Colon (tissue), 2 donors: ENCODE results near the gene PARP14.

ENCODE experiments used
- FAIRE-seq: peaks from 2 replicates; lab custom pipeline; 2012; peaks lifted over from hg19 to GRCh38; lab: Jason Lieb, UNC
- donor health status: control.
- donor health status: control.

Gene PARP14

GRCh38 chr3:122773944-122774509 is 93.4 kb downstream of the PARP14 start:
- no peak for FAIRE-seq

DNA sequence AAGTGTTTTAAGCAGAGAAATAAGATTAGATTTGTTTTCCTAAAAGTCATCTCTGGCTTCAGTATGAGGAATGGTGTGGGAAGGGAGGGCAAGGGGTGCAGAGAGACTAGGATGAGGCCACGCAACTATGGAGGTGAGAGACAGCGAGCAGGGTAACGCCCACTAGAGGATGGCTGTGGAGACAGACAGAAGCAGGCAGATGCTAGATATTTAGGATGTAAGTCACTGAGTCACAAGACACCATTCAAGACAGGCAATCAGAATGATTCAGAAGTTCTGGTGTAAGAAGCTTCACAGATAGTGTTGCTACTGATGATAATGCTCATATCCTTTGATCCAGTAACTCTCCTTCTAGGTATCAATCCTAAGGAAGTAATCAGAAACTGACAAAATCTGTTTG is 93.9 kb downstream of the PARP14 start:
- FAIRE-seq: no peak

DNA sequence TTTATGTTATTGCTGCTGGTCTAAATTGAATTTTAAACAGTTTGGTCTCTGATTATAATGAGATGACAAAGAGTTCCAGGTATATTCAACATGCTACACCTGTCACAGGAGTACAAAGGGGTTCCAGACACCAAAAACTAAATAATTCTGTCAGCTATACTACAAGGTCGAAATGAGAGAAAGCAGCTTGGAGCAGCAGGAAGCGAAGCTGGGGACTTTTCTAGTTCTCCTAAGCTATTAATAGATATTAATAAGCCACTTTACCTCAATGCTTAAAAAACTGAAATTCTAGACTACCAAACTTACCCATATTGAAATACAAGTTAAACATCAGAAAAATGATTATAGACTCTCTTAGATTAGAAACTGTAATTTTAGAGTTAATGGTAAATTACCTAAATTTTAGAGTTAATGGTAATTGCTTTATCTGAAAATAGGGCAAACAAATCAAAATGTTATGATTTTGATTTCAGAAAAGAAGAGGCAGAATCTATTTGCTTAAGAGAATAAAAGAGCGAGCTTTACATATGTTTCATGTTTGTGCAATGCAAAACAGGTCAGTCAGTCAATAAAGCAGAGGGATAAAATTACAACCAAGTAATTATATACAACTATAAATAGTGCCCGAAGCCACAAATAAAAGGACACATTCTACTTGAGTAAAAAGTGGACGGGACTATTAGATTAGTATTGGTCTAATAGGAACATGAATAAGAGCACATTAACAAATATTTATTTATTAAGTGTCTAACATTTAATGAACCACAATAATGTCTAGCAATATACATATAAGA is 96.2 kb downstream of the PARP14 start:
- FAIRE-seq: no peak

- FAIRE-seq: no peak
Measured at GRCh38 chr3:122777563-122777962, 96.9 kb downstream of the PARP14 start.
